GM12801 (cell line): ENCODE data around the gene TMSB15C.

Source experiments
- CTCF ChIP-seq: IDR thresholded peaks from one replicate; pipeline ENCODE4 v1.5.1; 2011; ENCODE audit warnings: control low read depth; ENCODE audit not compliant: insufficient read length; ENCODE audit errors: extremely low read depth

The TMSB15C gene

GRCh38 chrX:104084063-104084462 is 8.0 kb upstream of the TMSB15C start:
- TF ChIP-seq CTCF = no peak

DNA sequence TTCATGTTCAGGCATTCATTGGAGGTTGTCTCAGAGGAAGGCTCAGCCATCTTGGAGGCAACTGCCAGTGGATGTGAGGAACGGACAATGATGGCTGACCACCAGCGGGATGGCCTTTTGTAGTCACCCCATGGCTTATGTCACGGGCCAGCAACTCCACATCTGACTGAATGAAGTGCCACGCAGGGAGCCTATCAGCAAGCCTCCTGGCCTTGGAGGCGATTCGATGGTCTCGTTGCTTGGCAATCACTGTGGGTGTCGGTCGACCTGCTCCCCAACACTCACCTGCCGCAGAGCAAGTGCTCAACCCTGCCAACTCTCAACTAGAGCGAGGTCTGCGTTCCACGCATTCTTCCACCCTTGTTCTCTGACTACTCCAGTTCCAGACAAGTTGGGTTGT is 28.9 kb downstream of the TMSB15C start:
- TF ChIP-seq CTCF = no peak

DNA sequence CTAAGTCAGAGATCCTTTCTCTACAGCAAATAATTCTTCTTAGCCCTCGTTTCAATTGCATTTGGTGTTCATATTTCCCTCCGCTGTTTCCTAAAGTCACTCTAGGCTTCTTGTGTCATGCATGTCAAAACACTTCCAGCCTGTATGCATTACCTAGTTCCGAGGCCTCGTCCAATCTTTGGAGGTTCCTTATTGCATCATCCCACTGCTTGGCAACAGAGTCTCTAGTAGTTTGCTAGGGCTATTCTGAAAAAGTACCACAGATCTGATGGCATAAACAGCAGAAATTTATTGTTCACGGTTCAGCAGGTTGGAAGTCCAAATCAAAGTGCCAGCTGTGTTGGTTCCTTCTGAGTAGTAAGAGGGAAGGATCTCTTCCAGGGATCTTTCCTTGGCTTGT is 30.4 kb downstream of the TMSB15C start:
- no peak for TF ChIP-seq CTCF

DNA sequence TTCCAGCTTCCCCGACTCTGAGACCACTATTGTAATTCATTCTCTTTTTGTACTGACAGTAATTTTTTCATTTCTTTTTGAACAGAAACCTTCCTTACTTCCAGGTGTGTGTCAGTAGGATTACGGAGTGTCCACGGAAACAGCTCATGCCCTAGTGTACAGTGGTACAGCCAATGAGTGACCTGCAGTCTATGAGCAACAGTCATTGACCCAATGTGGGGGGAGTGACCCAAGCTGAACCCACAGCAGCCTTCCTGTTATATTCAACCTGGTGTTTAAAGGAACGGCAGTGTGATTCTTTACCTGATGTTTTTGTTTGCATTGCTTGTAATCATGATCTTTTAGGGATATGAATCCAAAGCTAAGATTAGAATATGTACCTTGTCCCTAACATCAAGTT is 35.0 kb downstream of the TMSB15C start:
- TF ChIP-seq CTCF = no peak

DNA sequence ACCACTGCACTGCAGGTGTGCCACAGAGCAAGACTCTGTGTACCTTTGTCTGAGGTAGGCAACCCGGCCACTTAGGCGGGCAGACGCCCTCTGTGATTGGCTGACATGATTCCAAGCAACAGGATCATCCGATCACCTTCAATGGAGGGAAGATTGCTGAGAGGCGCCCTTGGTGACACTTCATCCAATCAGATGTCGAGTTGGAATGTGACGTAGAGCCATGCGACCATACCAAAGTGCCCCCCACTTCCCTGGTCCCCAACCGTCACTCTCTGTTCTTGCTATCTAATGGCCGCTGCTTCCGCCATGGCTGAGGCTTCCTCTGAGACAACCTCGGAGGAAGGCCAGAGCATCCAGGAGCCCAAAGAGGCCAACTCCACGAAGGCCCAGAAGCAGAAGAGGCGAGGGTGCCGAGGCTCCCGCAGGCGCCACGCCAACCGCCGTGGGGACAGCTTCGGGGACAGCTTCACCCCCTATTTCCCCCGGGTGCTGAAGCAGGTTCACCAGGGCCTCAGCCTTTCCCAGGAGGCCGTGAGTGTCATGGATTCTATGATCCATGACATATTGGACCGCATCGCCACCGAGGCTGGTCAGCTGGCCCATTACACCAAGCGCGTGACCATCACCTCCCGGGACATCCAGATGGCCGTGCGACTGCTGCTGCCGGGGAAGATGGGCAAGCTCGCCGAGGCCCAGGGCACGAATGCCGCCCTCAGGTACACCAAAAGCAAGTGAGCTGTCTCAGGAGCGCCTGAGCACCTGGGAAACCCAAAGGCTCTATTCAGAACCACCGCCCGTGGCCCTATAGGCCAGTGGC is 36.1 kb downstream of the TMSB15C start, which contains the start of gene H2BW2:
TSS of gene H2BW2 (plus strand) at position 268 of the 817 bp plus-strand sequence. CDS start at position 307, 39 bp downstream.
- TF ChIP-seq CTCF = no peak
